Lower leg skin (tissue), 4 donors: ENCODE data around the gene GRK6. TPM values are rescaled to one million over a fixed set of nuclear protein-coding genes. Genes with fewer than 3 reads are reported as not detected.

Experiments
- DNase-seq, 2 donors: peaks; one replicate each; pipeline ENCODE4 v3.0.0-alpha.2; 2019; ENCODE audit warnings: low spot score in 2 of 2
- H3K4me3 ChIP-seq: fragments of 200-600 bp; sonication (generic); 2 replicates; pipeline ENCODE4 v1.5.1; 2017; ENCODE audit warnings: mild to moderate bottlenecking, low read depth; ENCODE audit not compliant: poor library complexity, severe bottlenecking
- CTCF ChIP-seq, 3 donors: fragments of 450-650 bp; IDR thresholded peaks; one replicate each; pipeline ENCODE4 v1.5.1; 2016; ENCODE audit warnings: antibody characterized with exemption in 3 of 3, mild to moderate bottlenecking in 3 of 3, moderate library complexity in 2 of 3
- POLR2A ChIP-seq, 2 donors: fragments of 450-650 bp; IDR thresholded peaks; one replicate each; pipeline ENCODE4 v1.6.1; 2016 to 2017; ENCODE audit warnings: antibody characterized with exemption in 2 of 2, mild to moderate bottlenecking in 1 of 2, moderate library complexity in 1 of 2
- WGBS, 2 donors: methylation state at CpG; one replicate each; pipeline ENCODE4 v1.1.5; 2018; 5-methylcytosine and 5-hydroxymethylcytosine counted together
- intact Hi-C: fragments of 100-400 bp; cut with DNase I; formaldehyde crosslinking; loops from one replicate; pipeline ENCODE4 v1.15.0; 2023; ENCODE audit warnings: low total_unique reads
- total RNA-seq, 4 donors: library from RNA; depleted of rRNA; stranded (reverse); fragments of >200 nt; gene quantifications; one replicate each; pipeline ENCODE4 v1.1.0, GENCODE V29; 2016

Gene GRK6
- total RNA-seq, 4 donors from 2014 or later, result 29.5 to 56.7 (median 38.1) TPM

- TF ChIP-seq CTCF (IDR thresholded peaks at IDR 0.05), result no peak
- no peak for TF ChIP-seq POLR2A (IDR thresholded peaks at IDR 0.05)
- no peak for DNase-seq
- 3 to 7% methylated on average over 13 to 17 of the region's 23 CpGs for WGBS, 2 donors
- H3K4me3 ChIP-seq, result no peak overlapping the region
- intact Hi-C loops, result no loop called here
Observed at GRCh38 chr5:177447611-177448243, 21.3 kb downstream of the GRK6 start.

- intact Hi-C loops, result no loop called here
Observed at GRCh38 chr5:177448244-177448950, 21.9 kb downstream of the GRK6 start.

GRCh38 chr5:177449140-177450061, 22.9 kb downstream of the GRK6 start:
- H3K4me3 ChIP-seq, result no peak overlapping the region
- intact Hi-C loops, result loop anchor here (10.0 kb wide), 1 partner anchor 135 kb away; the partner anchor contains the start of gene MXD3
- WGBS, 2 donors, result 67 to 70% methylated on average over 14 to 18 of the region's 18 CpGs
- DNase-seq, result no peak
- no peak for TF ChIP-seq POLR2A (IDR thresholded peaks at IDR 0.05)
- TF ChIP-seq CTCF (IDR thresholded peaks at IDR 0.05), result no peak

More at GRCh38 chr5:177448244-177448950, 21.9 kb downstream of the GRK6 start:
- DNase-seq, result no peak
- no peak overlapping the region for H3K4me3 ChIP-seq
- TF ChIP-seq CTCF (IDR thresholded peaks at IDR 0.05) (no peak), POLR2A (IDR thresholded peaks at IDR 0.05) (no peak)
- WGBS, 2 donors, result 70 to 75% methylated on average over 6 of the region's 6 CpGs

GRCh38 chr5:177450667-177451424, 24.4 kb downstream of the GRK6 start:
- WGBS, 2 donors, result 69 to 73% methylated on average over 8 to 10 of the region's 10 CpGs
- no peak for DNase-seq
- intact Hi-C loops, result loop anchor here (10.0 kb wide), 1 partner anchor 136 kb away; the partner anchor contains the start of gene MXD3
- no peak overlapping the region for H3K4me3 ChIP-seq
- TF ChIP-seq CTCF (IDR thresholded peaks at IDR 0.05) (no peak), POLR2A (IDR thresholded peaks at IDR 0.05) (no peak)
